A673 (cell line): Measurements from ENCODE around the gene ODC1. TPM values are rescaled to one million over a fixed set of nuclear protein-coding genes. Genes with fewer than 3 reads are reported as not detected.

ENCODE experiments used
- BruUV-seq: library from RNA; stranded (reverse); fragments of 400-500 nt; replicated peaks from 2 replicates; lab custom pipeline; 2021; lab: Mats Ljungman, UMichigan
- CTCF ChIA-PET: fragments of 300-600 bp; sonication (Branson Sonifier 250); formaldehyde crosslinking; loops from one replicate; lab custom pipeline; 2022; ENCODE audit warnings: antibody characterized with exemption; lab: Charles Lee
- POLR2A ChIA-PET: fragments of 300-600 bp; sonication (Branson Sonifier 250); formaldehyde crosslinking; loops from one replicate; lab custom pipeline; 2022; ENCODE audit warnings: antibody characterized with exemption; ENCODE audit not compliant: low non-redundant PET; lab: Charles Lee
- DNase-seq: peaks from one replicate; pipeline ENCODE4 v3.0.0-alpha.2; 2015; ENCODE audit warnings: low spot score
- H3K27ac ChIP-seq: fragments of 200-600 bp; sonication (generic); 2 replicates; pipeline ENCODE4 v1.5.1; 2016; ENCODE audit warnings: mixed run types, low read depth, mild to moderate bottlenecking, mixed read lengths, antibody characterized with exemption, low read length; ENCODE audit not compliant: poor library complexity, severe bottlenecking
- H3K27me3 ChIP-seq: fragments of 200-600 bp; sonication (generic); replicated peaks from 2 replicates; pipeline ENCODE4 v1.6.1; 2017; ENCODE audit warnings: mixed run types, low read depth, mild to moderate bottlenecking, mixed read lengths, antibody characterized with exemption, low read length; ENCODE audit not compliant: insufficient read depth, poor library complexity
- H3K36me3 ChIP-seq: fragments of 200-600 bp; sonication (generic); 2 replicates; pipeline ENCODE4 v1.6.1; 2016; ENCODE audit warnings: mixed run types, mild to moderate bottlenecking, mixed read lengths, antibody characterized with exemption, low read length; ENCODE audit not compliant: insufficient read depth, poor library complexity, severe bottlenecking
- H3K4me1 ChIP-seq: fragments of 200-600 bp; sonication (generic); 2 replicates; pipeline ENCODE4 v1.6.1; 2017; ENCODE audit warnings: mixed run types, mild to moderate bottlenecking, mixed read lengths, antibody characterized with exemption, low read length; ENCODE audit not compliant: insufficient read depth, poor library complexity, severe bottlenecking
- H3K4me3 ChIP-seq: fragments of 200-600 bp; sonication (generic); 2 replicates; pipeline ENCODE4 v1.5.1; 2016; ENCODE audit warnings: low read depth, mixed run types, mild to moderate bottlenecking, mixed read lengths, low read length; ENCODE audit not compliant: poor library complexity, severe bottlenecking
- H3K9me3 ChIP-seq: fragments of 200-600 bp; sonication (generic); 2 replicates; pipeline ENCODE4 v1.6.1; 2016; ENCODE audit warnings: mixed run types, low read depth, mild to moderate bottlenecking, mixed read lengths, antibody characterized with exemption, low read length; ENCODE audit not compliant: poor library complexity, severe bottlenecking
- CTCF ChIP-seq: fragments of 300-800, 200-600 bp; sonication (generic); conservative IDR thresholded peaks from 2 replicates; pipeline ENCODE4 v1.5.1; 2017; ENCODE audit warnings: low read depth, mild to moderate bottlenecking, antibody characterized with exemption, low read length, moderate library complexity, mixed read lengths
- EZH2 ChIP-seq: fragments of 200-600 bp; sonication (generic); IDR thresholded peaks from 2 replicates; pipeline ENCODE4 v1.6.1; 2017; ENCODE audit warnings: borderline replicate concordance, low read depth, mild to moderate bottlenecking, mixed read lengths, antibody characterized with exemption, low read length; ENCODE audit not compliant: poor library complexity, severe bottlenecking
- intact Hi-C: fragments of 100-400 bp; cut with micrococcal nuclease; formaldehyde crosslinking; loops from one replicate; pipeline ENCODE4 v1.10.0; 2022; ENCODE audit not compliant: unreplicated experiment
- total RNA-seq: library from RNA; stranded (reverse); gene quantifications from 2 replicates; pipeline ENCODE4 v1.2.3, GENCODE V29; 2021

The ODC1 gene
- total RNA-seq, 1 experiment from 2014 or later: 269 TPM

GRCh38 chr2:10425699-10426098 is 22.4 kb downstream of the ODC1 start:
- ChIA-PET POLR2A (no interaction called here), CTCF (no interaction called here)
- Histone ChIP-seq H3K4me3 (no peak overlapping the region), H3K9me3 (no peaks in the 10 kb centered on the region), H3K36me3 (no peaks in the 10 kb centered on the region), H3K4me1 (peaks cover 5% of the 10 kb centered on the region), H3K27ac (no peak overlapping the region), H3K27me3 (no peaks in the 10 kb centered on the region)
- BruUV-seq: no TSS peak
- intact Hi-C loops: no loop called here
- no peak for TF ChIP-seq CTCF
- TF ChIP-seq EZH2: no peak
- DNase-seq: no peak

- CTCF ChIA-PET: interaction anchor here (1.2 to 1.6 kb wide), 2 partner anchors 10 to 16 kb away, joined by 6 to 11 read pairs; no protein-coding TSS in a partner anchor
- Histone ChIP-seq H3K4me1 (peaks cover 5% of the 10 kb centered on the region), H3K4me3 (no peak overlapping the region)
Measured at GRCh38 chr2:10424916-10425505, 23.1 kb downstream of the ODC1 start.

GRCh38 chr2:10424051-10424450 is 24.1 kb downstream of the ODC1 start:
- peak; percentile 94 for DNase-seq
- no peaks in the 10 kb centered on the region for H3K9me3 ChIP-seq
- intact Hi-C loops: no loop called here
- TF ChIP-seq EZH2 (no peak), CTCF (no peak)
- H3K4me1 ChIP-seq: peaks cover 5% of the 10 kb centered on the region
- H3K27me3 ChIP-seq: no peaks in the 10 kb centered on the region
- H3K36me3 ChIP-seq: no peaks in the 10 kb centered on the region
- CTCF ChIA-PET: interaction anchor here (0.8 to 1.6 kb wide), 3 partner anchors 11 to 298 kb away, joined by 3 to 11 read pairs (median 6); no protein-coding TSS in a partner anchor
- no peak overlapping the region for H3K4me3 ChIP-seq
- no TSS peak for BruUV-seq
- POLR2A ChIA-PET: no interaction called here
- no peak overlapping the region for H3K27ac ChIP-seq

More at GRCh38 chr2:10424916-10425505, 23.1 kb downstream of the ODC1 start:
- Histone ChIP-seq H3K9me3 (no peaks in the 10 kb centered on the region), H3K27ac (no peak overlapping the region), H3K36me3 (no peaks in the 10 kb centered on the region), H3K27me3 (no peaks in the 10 kb centered on the region)
- intact Hi-C loops: no loop called here
- DNase-seq: no peak
- POLR2A ChIA-PET: no interaction called here
- BruUV-seq: no TSS peak
- no peak for TF ChIP-seq CTCF
- TF ChIP-seq EZH2: no peak
